GDM1 (cell line): Measurements from ENCODE around the gene CAPRIN1.

Experiments
- DNase-seq: peaks from one replicate; lab custom pipeline; 2025; lab: John Stamatoyannopoulos, UW

CAPRIN1 gene

GRCh38 chr11:34143048-34143447 is 91.5 kb downstream of the CAPRIN1 start:
- no peak for DNase-seq

- no peak for DNase-seq
Observed at GRCh38 chr11:34145073-34145472, 93.5 kb downstream of the CAPRIN1 start.

DNA sequence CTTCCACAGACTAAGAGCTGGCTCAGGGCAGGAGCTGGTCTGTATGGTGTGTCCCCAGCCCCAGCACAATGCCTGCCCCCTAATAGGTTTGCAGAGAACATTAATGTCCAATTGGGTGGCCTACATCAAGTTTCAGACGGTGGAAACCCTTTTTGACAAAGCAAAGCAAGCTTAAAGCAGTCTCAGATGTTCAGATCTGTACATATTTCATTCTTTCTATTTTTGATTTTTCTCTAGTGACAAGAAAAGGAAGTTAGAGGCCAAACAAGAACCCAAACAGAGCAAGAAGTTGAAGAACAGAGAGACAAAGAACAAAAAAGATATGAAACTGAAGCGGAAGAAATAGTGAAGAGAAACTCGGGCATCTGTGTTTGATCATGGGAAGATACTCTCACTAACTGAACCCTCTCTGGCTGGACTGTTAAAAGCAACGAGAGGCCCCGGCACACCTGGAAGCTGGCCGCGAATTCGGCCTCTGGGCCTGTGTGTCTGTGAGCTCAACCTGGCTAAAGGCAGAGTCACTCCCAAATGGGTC is 94.4 kb downstream of the CAPRIN1 start:
- DNase-seq: no peak

DNA sequence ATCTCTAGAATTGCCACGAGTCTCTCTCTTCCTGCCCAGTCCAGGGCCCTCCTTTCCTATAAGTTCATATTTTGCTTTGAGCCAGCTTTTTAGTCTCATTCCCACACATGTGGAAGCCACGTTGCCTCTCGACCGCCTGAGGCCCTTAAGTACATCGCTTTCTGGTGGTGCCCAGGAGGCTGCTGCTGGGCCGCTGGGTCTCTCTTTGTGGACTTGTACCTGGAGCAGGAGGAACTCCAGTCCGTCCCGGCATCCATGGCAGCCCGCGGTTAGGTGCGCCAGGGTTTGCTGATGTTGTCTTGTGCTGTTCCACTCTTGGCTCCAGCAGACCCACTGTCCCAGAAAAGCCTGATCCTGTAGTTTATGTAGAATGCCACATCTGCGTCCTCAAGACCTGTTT is 94.9 kb downstream of the CAPRIN1 start:
- no peak for DNase-seq

DNA sequence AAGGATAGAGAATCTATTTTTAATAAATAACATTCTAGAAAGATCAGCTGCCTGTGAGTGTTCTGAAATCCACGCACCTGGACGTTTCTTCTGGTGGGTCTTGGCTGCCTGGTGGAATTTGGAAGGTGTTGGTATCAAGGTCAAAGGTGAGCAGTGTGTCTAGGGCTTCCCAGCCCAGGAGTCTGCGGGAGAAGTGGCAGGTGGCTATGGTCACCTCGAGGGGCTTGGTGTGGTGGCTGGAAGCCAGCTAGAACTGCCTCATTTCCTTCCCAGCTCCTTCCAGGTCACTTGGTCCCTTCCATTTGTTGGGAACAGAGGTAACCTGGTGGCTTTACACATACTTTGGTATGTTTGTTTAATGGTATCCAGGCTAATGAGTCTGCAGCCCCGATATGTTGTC is 95.3 kb downstream of the CAPRIN1 start:
- no peak for DNase-seq

- DNase-seq: no peak
Observed at GRCh38 chr11:34147581-34147980, 96.0 kb downstream of the CAPRIN1 start.

- no peak for DNase-seq
Observed at GRCh38 chr11:34148504-34149165, 97.1 kb downstream of the CAPRIN1 start.

DNA sequence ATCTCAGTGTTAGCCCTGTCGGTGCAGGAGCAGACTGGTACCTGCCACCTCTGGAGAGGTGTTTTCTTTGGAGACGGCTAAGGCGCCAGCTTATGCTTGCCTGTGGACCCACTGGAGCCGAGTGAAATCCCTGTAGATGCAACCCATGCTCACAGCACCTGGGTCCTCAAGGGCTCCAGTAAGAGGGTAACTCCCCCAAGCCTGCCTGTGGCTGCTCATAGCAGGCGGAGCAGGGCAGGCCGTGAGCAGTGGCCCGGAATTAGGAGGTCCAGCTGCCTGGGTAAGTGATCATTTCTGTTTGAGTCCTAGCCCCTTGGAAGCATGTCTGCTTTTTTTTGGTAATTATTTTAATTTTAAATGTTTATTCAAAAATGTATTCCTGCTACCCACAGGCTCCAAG is 97.7 kb downstream of the CAPRIN1 start:
- no peak for DNase-seq

GRCh38 chr11:34149786-34150185 is 98.3 kb downstream of the CAPRIN1 start:
- DNase-seq: no peak

DNA sequence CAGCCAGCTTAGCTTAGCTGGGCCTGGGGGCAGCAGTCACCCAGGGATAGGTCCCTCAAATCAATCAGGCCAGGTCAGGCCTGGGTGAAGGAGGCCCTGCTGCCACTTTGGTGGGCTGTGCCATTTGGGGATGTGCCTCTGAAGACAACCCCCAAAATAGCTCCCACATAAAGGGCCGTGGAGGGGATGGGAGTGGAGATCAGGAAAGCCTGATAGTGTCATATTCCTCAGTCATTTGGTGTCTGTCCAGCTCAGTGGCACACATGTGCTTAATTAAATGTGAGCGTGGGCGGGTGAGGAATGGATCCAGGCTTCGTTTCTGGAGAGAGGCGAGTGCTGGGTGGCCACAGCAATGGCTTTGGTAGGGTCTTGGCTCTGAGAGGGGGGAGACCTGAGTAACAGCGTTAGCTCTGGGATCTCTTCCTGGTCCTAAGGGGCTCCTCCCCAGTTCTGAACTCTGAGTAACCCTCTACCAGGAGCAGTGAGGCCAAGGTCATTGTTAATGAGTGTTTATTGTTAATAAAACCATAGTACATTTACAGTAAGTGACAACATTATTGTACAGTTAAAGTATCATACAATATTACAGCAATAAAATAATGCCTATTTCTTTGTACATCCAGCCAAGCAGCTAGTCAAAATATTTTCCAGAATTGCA is 99.1 kb downstream of the CAPRIN1 start:
- no peak for DNase-seq
